T-helper 1 cell treated with Interleukin-12 subunit alpha and Interleukin-12 subunit beta and Interleukin-4 antibody, amounts not matched to agents 30 μg/mL and 1 μg/mL, for 36 hours (primary cell): Measurements from ENCODE around the gene FAM221B.
A peak's percentile ranks its signal among the peaks of the same experiment; 100 is the strongest.

Source experiments
- H3K27ac Mint-ChIP-seq: one replicate; pipeline ENCODE4 v1.8.0; 2021; ENCODE audit warnings: mild to moderate bottlenecking, mixed read lengths
- H3K27me3 Mint-ChIP-seq: one replicate; pipeline ENCODE4 v1.8.0; 2021; ENCODE audit warnings: low read depth, mixed read lengths
- H3K36me3 Mint-ChIP-seq: one replicate; pipeline ENCODE4 v1.8.0; 2021; ENCODE audit warnings: low read depth, mixed read lengths
- H3K4me1 Mint-ChIP-seq: one replicate; pipeline ENCODE4 v1.8.0; 2021; ENCODE audit warnings: low read depth, mixed read lengths
- H3K4me3 Mint-ChIP-seq: one replicate; pipeline ENCODE4 v1.8.0; 2021; ENCODE audit warnings: mild to moderate bottlenecking, moderate library complexity, mixed read lengths
- H3K9me3 Mint-ChIP-seq: one replicate; pipeline ENCODE4 v1.8.0; 2021; ENCODE audit warnings: mixed read lengths

Gene FAM221B

GRCh38 chr9:35816708-35817107 lies 11.8 kb downstream of the FAM221B start:
- Mint-ChIP-seq H3K4me3 (no peak overlapping the region), H3K27ac (no peak overlapping the region), H3K4me1 (peaks cover 24% of the 10 kb centered on the region), H3K27me3 (peaks cover 20% of the 10 kb centered on the region), H3K9me3 (no peaks in the 10 kb centered on the region), H3K36me3 (peaks cover 1% of the 10 kb centered on the region)

- Mint-ChIP-seq H3K4me3 (peak within 1 kb of the TSS; percentile 93), H3K9me3 (no peaks in the 10 kb centered on the region), H3K36me3 (peaks cover 1% of the 10 kb centered on the region), H3K27ac (peak within 1 kb of the TSS; percentile 95), H3K27me3 (peaks cover 14% of the 10 kb centered on the region), H3K4me1 (peaks cover 32% of the 10 kb centered on the region)
These were observed 13.5 kb downstream of the FAM221B start, which contains the start of gene HINT2 for GRCh38 chr9:35814841-35815543. HINT2 (minus strand) TSS chr9:35815042; CDS start chr9:35814979, 63 bp downstream.

- H3K4me3 Mint-ChIP-seq = peak overlapping the region; percentile 79
- peaks cover 32% of the 10 kb centered on the region for H3K4me1 Mint-ChIP-seq
- peaks cover 1% of the 10 kb centered on the region for H3K36me3 Mint-ChIP-seq
These were observed 14.3 kb downstream of the FAM221B start for GRCh38 chr9:35814106-35814840.

DNA sequence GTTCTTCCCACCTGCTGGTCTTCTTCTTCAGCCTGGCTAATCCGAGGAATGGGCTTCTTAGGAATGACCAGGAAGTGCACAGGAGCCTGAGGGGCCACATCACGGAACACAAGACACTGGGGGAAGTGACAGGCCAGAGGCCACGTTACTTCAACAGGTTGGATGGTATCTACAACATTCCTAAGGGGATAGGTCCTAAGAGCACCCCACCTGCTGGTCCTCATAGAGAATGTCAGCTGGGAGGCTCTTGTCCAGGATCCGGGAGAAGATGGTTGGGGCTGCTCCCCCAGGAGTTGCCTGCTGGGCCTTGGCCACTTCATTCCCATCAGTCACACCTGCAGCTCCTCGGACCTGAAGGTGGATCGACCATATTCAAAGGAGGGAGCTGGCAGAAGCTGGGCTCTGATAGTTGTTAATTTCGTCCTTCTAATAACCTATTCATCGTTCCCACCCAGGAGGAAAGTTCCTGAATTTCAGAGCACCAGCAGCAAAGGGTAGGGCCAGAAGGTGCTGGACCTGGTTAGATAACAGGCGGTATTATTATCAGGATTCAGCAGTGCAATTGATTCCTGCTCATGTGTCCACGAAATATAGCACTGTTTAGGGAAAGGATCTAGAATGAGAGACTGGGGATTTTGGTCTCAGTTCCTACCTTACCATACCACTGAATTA lies 15.0 kb downstream of the FAM221B start:
- Mint-ChIP-seq H3K27me3 (peaks cover 13% of the 10 kb centered on the region), H3K4me3 (peak overlapping the region; percentile 79), H3K27ac (peak overlapping the region; percentile 78), H3K4me1 (peaks cover 32% of the 10 kb centered on the region), H3K36me3 (peaks cover 2% of the 10 kb centered on the region), H3K9me3 (no peaks in the 10 kb centered on the region)

More at GRCh38 chr9:35814106-35814840, 14.3 kb downstream of the FAM221B start:
- H3K9me3 Mint-ChIP-seq = no peaks in the 10 kb centered on the region
- H3K27me3 Mint-ChIP-seq = peaks cover 13% of the 10 kb centered on the region
- peak overlapping the region; percentile 78 for H3K27ac Mint-ChIP-seq

DNA sequence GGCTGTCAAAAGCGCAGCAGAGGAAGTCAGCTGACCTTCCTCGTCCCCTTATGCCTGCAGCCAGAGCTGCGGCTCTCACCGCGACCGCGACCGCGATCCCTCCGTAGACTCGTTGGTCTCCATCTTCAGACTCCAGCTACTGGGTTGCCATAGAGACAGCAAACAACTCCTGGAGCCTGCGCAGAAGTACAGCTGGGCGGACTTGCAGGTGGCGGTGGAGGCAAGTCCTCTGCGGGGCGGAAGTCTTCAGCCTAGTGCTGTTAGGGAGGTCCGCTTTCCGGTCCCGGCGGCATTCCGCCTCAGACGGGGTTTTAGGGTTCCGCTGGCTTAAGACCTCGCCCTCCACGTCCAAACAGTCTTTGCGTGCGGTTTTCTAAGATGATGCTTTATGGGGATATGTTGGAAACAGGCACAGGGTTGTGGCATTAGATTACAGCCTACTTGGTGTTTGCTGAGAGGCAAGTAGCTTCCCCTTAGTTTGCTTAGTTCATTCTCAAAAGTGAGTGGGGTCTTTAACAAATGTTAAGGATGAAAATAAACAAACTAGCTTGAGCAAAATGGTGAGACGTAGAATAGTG lies 16.4 kb downstream of the FAM221B start, which contains the start of gene SPAG8:
Gene SPAG8, minus strand, starts transcription at position 238 of the 578 bp plus-strand sequence. Its CDS starts 115 bp downstream, at position 123.
- H3K27ac Mint-ChIP-seq = peak within 1 kb of the TSS; percentile 89
- peaks cover 29% of the 10 kb centered on the region for H3K4me1 Mint-ChIP-seq
- peaks cover 2% of the 10 kb centered on the region for H3K36me3 Mint-ChIP-seq

GRCh38 chr9:35811381-35812024 lies 17.0 kb downstream of the FAM221B start:
- Mint-ChIP-seq H3K27ac (peak overlapping the region; percentile 89), H3K4me3 (peak overlapping the region; percentile 77), H3K9me3 (no peaks in the 10 kb centered on the region), H3K36me3 (peaks cover 6% of the 10 kb centered on the region), H3K27me3 (no peaks in the 10 kb centered on the region), H3K4me1 (peaks cover 29% of the 10 kb centered on the region)

More for the DNA sequence above, 16.4 kb downstream of the FAM221B start, which contains the start of gene SPAG8:
- H3K4me3 Mint-ChIP-seq = peak within 1 kb of the TSS; percentile 77
- H3K9me3 Mint-ChIP-seq = no peaks in the 10 kb centered on the region
- peaks cover 2% of the 10 kb centered on the region for H3K27me3 Mint-ChIP-seq

GRCh38 chr9:35810122-35810521 lies 18.4 kb downstream of the FAM221B start:
- Mint-ChIP-seq H3K27ac (no peak overlapping the region), H3K9me3 (no peaks in the 10 kb centered on the region), H3K4me3 (no peak overlapping the region), H3K27me3 (no peaks in the 10 kb centered on the region), H3K4me1 (peaks cover 25% of the 10 kb centered on the region), H3K36me3 (peaks cover 8% of the 10 kb centered on the region)

- Mint-ChIP-seq H3K36me3 (peaks cover 8% of the 10 kb centered on the region), H3K27me3 (no peaks in the 10 kb centered on the region), H3K4me1 (peaks cover 21% of the 10 kb centered on the region), H3K27ac (no peak overlapping the region), H3K4me3 (no peak overlapping the region), H3K9me3 (no peaks in the 10 kb centered on the region)
These were observed 20.1 kb downstream of the FAM221B start for GRCh38 chr9:35808433-35808832.

GRCh38 chr9:35806101-35806500 lies 22.4 kb downstream of the FAM221B start:
- Mint-ChIP-seq H3K27ac (no peak overlapping the region), H3K9me3 (no peaks in the 10 kb centered on the region), H3K27me3 (no peaks in the 10 kb centered on the region), H3K4me3 (no peak overlapping the region), H3K36me3 (peaks cover 15% of the 10 kb centered on the region), H3K4me1 (peaks cover 4% of the 10 kb centered on the region)

DNA sequence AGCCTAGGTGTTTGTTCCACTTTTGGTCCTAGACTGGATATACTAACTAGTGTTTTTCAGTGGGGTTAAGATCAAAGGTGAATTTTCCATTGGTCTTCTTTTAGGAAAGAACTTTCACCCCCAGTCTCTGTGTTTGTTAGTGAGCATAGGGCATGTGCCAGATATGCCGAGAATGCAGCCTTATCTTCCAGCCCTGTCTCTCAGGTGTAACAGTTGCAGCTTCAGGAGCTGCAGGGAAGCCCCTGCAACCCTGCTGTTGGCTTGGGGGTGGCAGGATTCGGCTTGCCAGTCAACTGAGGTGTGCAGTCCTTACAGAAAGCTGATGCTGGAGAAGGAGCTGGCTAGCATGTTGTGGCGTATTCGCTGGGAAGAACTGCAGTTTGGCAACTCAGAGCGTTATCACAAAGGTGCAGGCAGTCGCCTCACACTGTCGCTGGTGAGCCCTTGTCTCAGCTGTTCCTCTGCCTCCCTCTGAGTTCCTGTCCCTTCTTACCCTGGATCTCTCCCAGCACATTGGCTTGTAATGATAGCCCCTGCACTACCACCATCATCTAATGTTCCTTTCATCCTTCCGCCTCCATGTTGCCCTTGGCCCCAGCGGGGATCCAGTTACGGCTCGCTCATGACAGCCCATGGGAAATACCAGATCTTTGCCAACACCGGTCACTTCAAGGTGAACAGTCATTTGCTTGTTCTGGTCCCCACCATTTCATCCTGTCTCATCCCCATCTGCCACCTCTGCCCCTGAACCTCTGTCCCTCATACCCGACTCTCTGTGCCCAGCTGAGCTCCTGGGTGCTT lies 27.0 kb downstream of the FAM221B start:
- Mint-ChIP-seq H3K4me1 (peaks cover 7% of the 10 kb centered on the region), H3K27me3 (no peaks in the 10 kb centered on the region), H3K36me3 (peaks cover 17% of the 10 kb centered on the region), H3K9me3 (no peaks in the 10 kb centered on the region), H3K4me3 (no peak overlapping the region), H3K27ac (no peak overlapping the region)

DNA sequence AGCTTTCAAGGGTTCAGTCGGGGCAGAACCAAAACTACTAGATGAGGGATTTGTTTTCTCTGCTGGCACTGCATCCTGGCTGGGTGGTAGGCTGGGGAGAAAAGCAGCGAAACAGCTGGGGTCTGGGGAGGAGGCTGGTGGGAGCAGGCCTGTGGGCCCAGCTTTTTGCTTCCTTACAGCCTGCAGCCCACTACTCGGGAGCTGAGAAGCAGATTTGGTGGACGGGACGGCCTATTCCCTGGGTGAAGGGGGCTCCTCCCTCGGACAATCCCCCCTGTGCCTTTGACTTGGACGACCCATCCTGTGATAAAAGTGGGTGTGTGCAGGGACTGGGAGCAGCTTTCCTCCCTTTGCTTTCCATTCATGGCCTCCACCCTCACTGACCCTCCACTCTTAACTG lies 28.0 kb downstream of the FAM221B start:
- Mint-ChIP-seq H3K36me3 (peaks cover 13% of the 10 kb centered on the region), H3K4me1 (peaks cover 10% of the 10 kb centered on the region), H3K4me3 (no peak overlapping the region), H3K27me3 (no peaks in the 10 kb centered on the region), H3K27ac (no peak overlapping the region), H3K9me3 (no peaks in the 10 kb centered on the region)

- Mint-ChIP-seq H3K9me3 (no peaks in the 10 kb centered on the region), H3K27ac (peak overlapping the region; percentile 23), H3K4me1 (peaks cover 17% of the 10 kb centered on the region), H3K36me3 (peaks cover 13% of the 10 kb centered on the region), H3K4me3 (no peak overlapping the region), H3K27me3 (no peaks in the 10 kb centered on the region)
These were observed 29.7 kb downstream of the FAM221B start for GRCh38 chr9:35798658-35799374.
